ENCODE data around the gene TMEM37. TPM values are rescaled to one million over a fixed set of nuclear protein-coding genes. Genes with fewer than 3 reads are reported as not detected.

TMEM37 gene
- total RNA-seq, 2 donors from 2014 or later: 24.3 to 52.1 TPM

GRCh38 chr2:119455066-119455718 is 23.5 kb downstream of the TMEM37 start:
- no peak for DNase-seq
- no peaks in the 10 kb centered on the region for H3K27me3 ChIP-seq
- intact Hi-C loops (cut with DNase I): no loop called here
- H3K27ac ChIP-seq: no peak overlapping the region
- no peaks in the 10 kb centered on the region for H3K4me1 ChIP-seq
- H3K9me3 ChIP-seq: no peaks in the 10 kb centered on the region
- no peak overlapping the region for H3K4me3 ChIP-seq
- no peak overlapping the region for H3K9ac ChIP-seq (ENCODE audit: low read depth in 2 of 2, low read length in 2 of 2)
- H3K36me3 ChIP-seq: no peaks in the 10 kb centered on the region
- TF ChIP-seq, protein P1, sequence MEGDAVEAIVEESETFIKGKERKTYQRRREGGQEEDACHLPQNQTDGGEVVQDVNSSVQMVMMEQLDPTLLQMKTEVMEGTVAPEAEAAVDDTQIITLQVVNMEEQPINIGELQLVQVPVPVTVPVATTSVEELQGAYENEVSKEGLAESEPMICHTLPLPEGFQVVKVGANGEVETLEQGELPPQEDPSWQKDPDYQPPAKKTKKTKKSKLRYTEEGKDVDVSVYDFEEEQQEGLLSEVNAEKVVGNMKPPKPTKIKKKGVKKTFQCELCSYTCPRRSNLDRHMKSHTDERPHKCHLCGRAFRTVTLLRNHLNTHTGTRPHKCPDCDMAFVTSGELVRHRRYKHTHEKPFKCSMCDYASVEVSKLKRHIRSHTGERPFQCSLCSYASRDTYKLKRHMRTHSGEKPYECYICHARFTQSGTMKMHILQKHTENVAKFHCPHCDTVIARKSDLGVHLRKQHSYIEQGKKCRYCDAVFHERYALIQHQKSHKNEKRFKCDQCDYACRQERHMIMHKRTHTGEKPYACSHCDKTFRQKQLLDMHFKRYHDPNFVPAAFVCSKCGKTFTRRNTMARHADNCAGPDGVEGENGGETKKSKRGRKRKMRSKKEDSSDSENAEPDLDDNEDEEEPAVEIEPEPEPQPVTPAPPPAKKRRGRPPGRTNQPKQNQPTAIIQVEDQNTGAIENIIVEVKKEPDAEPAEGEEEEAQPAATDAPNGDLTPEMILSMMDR (IDR thresholded peaks at IDR 0.05): no peak

DNA sequence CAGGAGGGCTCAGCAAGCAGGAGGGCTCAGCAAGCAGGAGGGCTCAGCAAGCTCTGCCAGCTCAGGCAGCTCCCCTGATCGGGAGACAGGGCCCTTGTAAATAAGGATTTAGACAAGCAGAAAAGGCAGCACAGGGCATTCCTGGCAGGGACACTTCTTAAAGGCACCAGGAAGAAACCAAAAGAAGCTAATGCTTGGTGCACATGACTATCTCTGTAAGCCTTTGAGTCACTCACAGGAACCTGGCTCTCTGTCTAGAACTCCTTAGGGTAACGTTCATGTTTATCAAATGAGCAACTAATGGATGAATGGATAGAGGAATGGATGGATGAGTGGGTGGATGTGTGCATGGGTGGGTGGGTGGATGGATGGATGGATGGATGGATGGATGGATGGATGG is 28.4 kb downstream of the TMEM37 start:
- H3K9ac ChIP-seq (ENCODE audit: low read depth in 2 of 2, low read length in 2 of 2): no peak overlapping the region
- H3K4me3 ChIP-seq: no peak overlapping the region
- DNase-seq: no peak
- H3K4me1 ChIP-seq: no peaks in the 10 kb centered on the region
- TF ChIP-seq, protein P1 (IDR thresholded peaks at IDR 0.05): no peak
- no peaks in the 10 kb centered on the region for H3K9me3 ChIP-seq
- no peaks in the 10 kb centered on the region for H3K36me3 ChIP-seq
- no peaks in the 10 kb centered on the region for H3K27me3 ChIP-seq
- no peak overlapping the region for H3K27ac ChIP-seq
- intact Hi-C loops (cut with DNase I): no loop called here

DNA sequence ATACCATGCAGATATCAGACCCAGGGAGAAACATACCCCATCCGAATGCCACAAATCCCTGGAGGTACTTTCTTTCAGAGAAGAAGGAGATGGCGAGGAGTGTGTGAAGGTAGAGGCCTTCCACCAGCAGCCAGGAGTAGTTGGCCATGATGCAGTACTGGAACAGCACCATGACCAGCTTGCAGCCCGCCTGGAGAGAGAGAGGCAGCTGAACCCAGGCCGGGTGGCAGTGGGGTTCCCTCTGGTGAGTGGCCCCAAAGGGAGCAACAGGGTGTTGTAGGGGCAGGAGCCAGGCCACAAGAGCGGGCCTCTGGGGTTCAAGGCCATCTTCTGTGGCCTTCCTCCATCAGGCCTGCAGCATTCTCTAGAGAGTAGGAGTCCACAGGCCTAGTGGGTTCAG is 30.2 kb downstream of the TMEM37 start:
- no peak overlapping the region for H3K9ac ChIP-seq (ENCODE audit: low read depth in 2 of 2, low read length in 2 of 2)
- no peaks in the 10 kb centered on the region for H3K4me1 ChIP-seq
- H3K27me3 ChIP-seq: no peaks in the 10 kb centered on the region
- H3K27ac ChIP-seq: no peak overlapping the region
- DNase-seq: no peak
- intact Hi-C loops (cut with DNase I): no loop called here
- H3K4me3 ChIP-seq: no peak overlapping the region
- H3K36me3 ChIP-seq: no peaks in the 10 kb centered on the region
- TF ChIP-seq, protein P1 (IDR thresholded peaks at IDR 0.05): no peak
- no peaks in the 10 kb centered on the region for H3K9me3 ChIP-seq

DNA sequence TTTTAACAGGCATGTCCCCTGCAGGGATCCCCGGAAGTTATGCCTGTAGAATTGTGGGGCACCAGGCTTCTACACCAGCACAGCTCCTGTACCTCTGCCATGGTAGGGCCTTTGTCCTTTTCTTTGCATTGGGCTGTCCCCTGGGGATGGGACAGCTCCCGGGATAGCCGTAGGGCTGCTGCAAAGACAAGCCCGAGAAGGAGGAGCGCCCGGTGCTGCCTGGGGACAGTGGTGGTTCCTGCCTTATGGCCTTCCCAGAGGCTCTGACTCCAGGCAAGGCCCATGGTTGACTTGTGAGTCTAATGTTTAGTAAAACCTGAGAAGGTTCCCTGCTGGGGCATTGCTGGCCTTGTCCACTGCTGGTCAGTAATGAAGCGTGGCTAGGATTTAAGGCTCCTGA is 30.9 kb downstream of the TMEM37 start:
- DNase-seq: no peak
- no peaks in the 10 kb centered on the region for H3K36me3 ChIP-seq
- H3K27me3 ChIP-seq: no peaks in the 10 kb centered on the region
- no peak overlapping the region for H3K27ac ChIP-seq
- TF ChIP-seq, protein P1 (IDR thresholded peaks at IDR 0.05): no peak
- intact Hi-C loops (cut with DNase I): no loop called here
- H3K9ac ChIP-seq (ENCODE audit: low read depth in 2 of 2, low read length in 2 of 2): no peak overlapping the region
- H3K4me1 ChIP-seq: no peaks in the 10 kb centered on the region
- no peak overlapping the region for H3K4me3 ChIP-seq
- no peaks in the 10 kb centered on the region for H3K9me3 ChIP-seq

- Histone ChIP-seq H3K27ac (no peak overlapping the region), H3K9ac (ENCODE audit: low read depth in 2 of 2, low read length in 2 of 2) (no peak overlapping the region), H3K4me1 (no peaks in the 10 kb centered on the region), H3K36me3 (no peaks in the 10 kb centered on the region), H3K4me3 (no peak overlapping the region), H3K27me3 (no peaks in the 10 kb centered on the region), H3K9me3 (no peaks in the 10 kb centered on the region)
- TF ChIP-seq, protein P1 (IDR thresholded peaks at IDR 0.05): no peak
- intact Hi-C loops (cut with DNase I): no loop called here
- DNase-seq: no peak
Observed at GRCh38 chr2:119463136-119463535, 31.5 kb downstream of the TMEM37 start.
